LNCaP clone FGC (cell line): ENCODE results near the gene ADGRG3.

ENCODE experiments used
- DNase-seq: peaks from one replicate; pipeline ENCODE4 v3.0.0-alpha.2; 2011; ENCODE audit warnings: low read depth
- H3K4me3 ChIP-seq: 2 replicates; pipeline ENCODE4 v1.5.1; 2011; ENCODE audit warnings: mild to moderate bottlenecking, low read depth, low read length, control low read depth
- CTCF ChIP-seq: IDR thresholded peaks from 2 replicates; pipeline ENCODE4 v1.5.1; 2012; ENCODE audit warnings: mild to moderate bottlenecking; ENCODE audit not compliant: control insufficient read depth, insufficient read depth; ENCODE audit errors: extremely low read depth

Gene ADGRG3

GRCh38 chr16:57668263-57668571, at the start of gene ADGRG3:
ADGRG3 (plus strand) TSS chr16:57668306; CDS start chr16:57668348, 42 bp downstream.
- DNase-seq: no peak
- H3K4me3 ChIP-seq: no peak within 1 kb of the TSS
- no peak for TF ChIP-seq CTCF

- no peak for DNase-seq
- H3K4me3 ChIP-seq: peak overlapping the region; percentile 75
- no peak for TF ChIP-seq CTCF
These were observed 48.9 kb upstream of the ADGRG3 start for GRCh38 chr16:57619133-57619605.

- H3K4me3 ChIP-seq: peak overlapping the region; percentile 75
- peak; percentile 70 for DNase-seq
- no peak for TF ChIP-seq CTCF
These were observed 48.3 kb upstream of the ADGRG3 start for GRCh38 chr16:57619606-57620334.

- peak overlapping the region; percentile 75 for H3K4me3 ChIP-seq
- no peak for TF ChIP-seq CTCF
- DNase-seq: peak; percentile 83
These were observed 47.5 kb upstream of the ADGRG3 start for GRCh38 chr16:57620335-57621231.

- DNase-seq: no peak
- H3K4me3 ChIP-seq: peak overlapping the region; percentile 75; the same call in 1 of the 2 replicates
- no peak for TF ChIP-seq CTCF
These were observed 46.4 kb upstream of the ADGRG3 start for GRCh38 chr16:57621521-57622271.

- TF ChIP-seq CTCF: no peak
- no peak overlapping the region for H3K4me3 ChIP-seq
- no peak for DNase-seq
These were observed 45.5 kb upstream of the ADGRG3 start for GRCh38 chr16:57622361-57623250.
